HUES64 (cell line): Measurements from ENCODE around the gene LAMA3.

Experiments used
- H3K27ac ChIP-seq: 2 replicates; pipeline ENCODE4 v1.7.0; 2013; ENCODE audit warnings: low read depth, low read length, inconsistent platforms
- H3K27me3 ChIP-seq: 2 replicates; pipeline ENCODE4 v1.6.1; 2013; ENCODE audit warnings: mild to moderate bottlenecking, low read length; ENCODE audit not compliant: insufficient read depth
- H3K36me3 ChIP-seq: 2 replicates; pipeline ENCODE4 v1.6.1; 2013; ENCODE audit warnings: mild to moderate bottlenecking, low read length; ENCODE audit not compliant: insufficient read depth
- H3K4me1 ChIP-seq: 2 replicates; pipeline ENCODE4 v1.6.1; 2013; ENCODE audit warnings: mild to moderate bottlenecking, low read length, moderate library complexity; ENCODE audit not compliant: insufficient read depth
- H3K4me3 ChIP-seq: 2 replicates; pipeline ENCODE4 v1.5.1; 2013; ENCODE audit warnings: mild to moderate bottlenecking, low read length, moderate library complexity
- H3K9ac ChIP-seq: 2 replicates; pipeline ENCODE4 v1.6.1; 2013; ENCODE audit warnings: mild to moderate bottlenecking, low read depth, low read length
- H3K9me3 ChIP-seq: 2 replicates; pipeline ENCODE4 v1.6.1; 2013; ENCODE audit warnings: low read depth, low read length; ENCODE audit not compliant: insufficient read depth
- WGBS: fragments of 150-250, 120-280 bp; methylation state at CpG from one replicate; pipeline ENCODE4 v1.1.7; 2013; ENCODE audit warnings: missing lambda C conversion rate; 5-methylcytosine and 5-hydroxymethylcytosine counted together

Gene LAMA3

GRCh38 chr18:23949863-23950262 is 260.6 kb downstream of the LAMA3 start:
- H3K27ac ChIP-seq, result peak overlapping the region; percentile 29
- H3K4me1 ChIP-seq, result peaks cover 40% of the 10 kb centered on the region
- no peaks in the 10 kb centered on the region for H3K27me3 ChIP-seq
- no peaks in the 10 kb centered on the region for H3K9me3 ChIP-seq
- H3K36me3 ChIP-seq, result no peaks in the 10 kb centered on the region
- no peak overlapping the region; the same call in 1 of the 2 replicates for H3K4me3 ChIP-seq
- peak overlapping the region; percentile 13; the same call in 1 of the 2 replicates for H3K9ac ChIP-seq
- WGBS, result 65% methylated on average over 5 of the region's 5 CpGs

DNA sequence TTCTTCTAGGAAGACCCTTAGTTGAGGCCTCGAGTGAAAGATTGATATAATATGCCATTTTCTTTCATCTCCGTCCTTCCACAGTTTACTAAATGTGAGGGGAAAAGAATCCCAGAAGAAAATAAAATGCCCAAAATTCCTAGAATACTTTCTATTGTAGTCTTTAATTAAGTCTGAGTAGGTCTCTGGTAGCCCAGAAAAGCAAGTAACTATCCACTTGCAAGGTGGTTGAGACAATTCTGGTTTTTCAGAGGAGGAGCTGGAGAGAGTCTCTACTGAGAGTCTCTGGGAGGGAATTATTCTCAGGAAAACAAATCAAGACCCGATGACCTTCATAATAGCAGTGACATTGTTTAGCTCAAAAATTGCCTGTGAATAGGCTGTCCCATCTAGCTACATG is 261.4 kb downstream of the LAMA3 start:
- H3K4me3 ChIP-seq, result no peak overlapping the region
- no peaks in the 10 kb centered on the region for H3K27me3 ChIP-seq
- peaks cover 40% of the 10 kb centered on the region for H3K4me1 ChIP-seq
- peak overlapping the region; percentile 71 for H3K27ac ChIP-seq
- no peaks in the 10 kb centered on the region for H3K9me3 ChIP-seq
- no peaks in the 10 kb centered on the region for H3K36me3 ChIP-seq
- WGBS, result 100% methylated on average over 1 of the region's 3 CpGs
- H3K9ac ChIP-seq, result peak overlapping the region; percentile 18; the same call in 1 of the 2 replicates

- Histone ChIP-seq H3K27ac (peak overlapping the region; percentile 71), H3K9me3 (no peaks in the 10 kb centered on the region), H3K4me1 (peaks cover 40% of the 10 kb centered on the region), H3K9ac (peak overlapping the region; percentile 18; the same call in 1 of the 2 replicates), H3K36me3 (no peaks in the 10 kb centered on the region), H3K27me3 (no peaks in the 10 kb centered on the region), H3K4me3 (no peak overlapping the region)
- 86% methylated on average over 5 of the region's 5 CpGs for WGBS
Measured at GRCh38 chr18:23951206-23951605, 262.0 kb downstream of the LAMA3 start.

GRCh38 chr18:23953984-23954383 is 264.7 kb downstream of the LAMA3 start:
- Histone ChIP-seq H3K36me3 (no peaks in the 10 kb centered on the region), H3K9me3 (no peaks in the 10 kb centered on the region), H3K27ac (no peak overlapping the region), H3K4me1 (peaks cover 38% of the 10 kb centered on the region), H3K27me3 (no peaks in the 10 kb centered on the region), H3K9ac (no peak overlapping the region), H3K4me3 (no peak overlapping the region)
- WGBS, result 92% methylated on average over 2 of the region's 2 CpGs

- Histone ChIP-seq H3K36me3 (no peaks in the 10 kb centered on the region), H3K27ac (no peak overlapping the region), H3K9ac (no peak overlapping the region), H3K4me3 (no peak overlapping the region), H3K4me1 (peaks cover 13% of the 10 kb centered on the region), H3K9me3 (no peaks in the 10 kb centered on the region), H3K27me3 (no peaks in the 10 kb centered on the region)
- 95% methylated on average over 5 of the region's 5 CpGs for WGBS
Measured at GRCh38 chr18:23956483-23956882, 267.2 kb downstream of the LAMA3 start.

DNA sequence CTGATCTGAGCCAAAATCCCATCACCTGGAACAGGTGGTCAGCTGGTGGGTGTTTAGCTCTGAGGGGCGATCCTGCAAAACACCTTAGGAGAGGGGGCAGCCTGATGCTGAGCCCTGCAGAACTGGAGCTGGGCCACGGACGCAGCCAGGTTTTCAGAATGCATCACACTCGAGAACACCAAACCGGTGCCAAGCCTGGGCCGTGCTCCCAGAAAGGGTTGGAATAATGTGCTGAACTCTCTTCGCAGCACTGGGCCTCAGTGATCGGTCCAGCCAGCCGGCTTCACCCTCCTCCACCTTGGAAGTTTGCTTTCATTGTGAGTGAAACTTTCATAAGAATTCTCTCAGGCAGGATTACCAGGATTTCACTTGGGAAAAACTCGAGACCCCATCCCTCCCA is 268.8 kb downstream of the LAMA3 start:
- no peaks in the 10 kb centered on the region for H3K9me3 ChIP-seq
- 90% methylated on average over 9 of the region's 10 CpGs for WGBS
- no peaks in the 10 kb centered on the region; the same call in 1 of the 2 replicates for H3K4me1 ChIP-seq
- H3K9ac ChIP-seq, result no peak overlapping the region
- H3K27ac ChIP-seq, result no peak overlapping the region
- no peaks in the 10 kb centered on the region for H3K27me3 ChIP-seq
- H3K4me3 ChIP-seq, result no peak overlapping the region
- H3K36me3 ChIP-seq, result no peaks in the 10 kb centered on the region

DNA sequence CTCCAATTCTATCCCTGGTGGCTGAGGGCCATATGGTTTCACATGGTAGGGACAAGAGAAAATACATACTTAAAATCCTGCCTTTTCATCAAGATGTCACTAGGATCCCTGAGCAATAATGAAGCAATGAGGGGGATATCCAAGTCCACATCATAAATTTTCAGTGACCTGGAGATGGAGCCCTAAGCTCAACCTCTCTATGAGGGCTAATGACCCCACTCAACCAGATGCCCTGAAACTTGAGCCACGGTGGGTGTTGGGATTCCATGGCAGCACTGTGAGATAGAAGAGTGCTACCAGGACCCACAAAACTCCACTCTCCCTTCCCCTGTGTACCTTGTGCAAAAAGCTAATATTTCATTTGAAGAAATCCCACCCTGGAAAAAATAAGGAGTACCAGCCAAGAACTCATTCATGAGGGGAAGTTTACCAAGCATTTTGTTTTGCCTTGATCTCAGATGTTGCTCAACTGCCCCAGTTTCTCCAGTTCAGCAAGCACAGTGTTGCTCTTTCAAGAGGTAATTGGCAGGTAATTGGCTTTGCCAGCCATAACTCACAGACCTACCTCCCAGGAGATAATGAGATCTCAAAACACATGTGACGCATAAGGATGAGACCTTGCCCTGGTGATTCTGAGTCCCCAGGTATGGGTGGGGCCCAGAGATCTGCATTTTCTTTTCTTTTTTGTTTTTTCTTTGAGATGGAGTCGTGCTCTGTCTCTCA is 274.4 kb downstream of the LAMA3 start:
- 88% methylated on average over 2 of the region's 3 CpGs for WGBS
- Histone ChIP-seq H3K4me3 (no peak overlapping the region), H3K27me3 (no peaks in the 10 kb centered on the region), H3K36me3 (no peaks in the 10 kb centered on the region), H3K4me1 (no peaks in the 10 kb centered on the region), H3K9me3 (no peaks in the 10 kb centered on the region), H3K27ac (no peak overlapping the region), H3K9ac (no peak overlapping the region)

DNA sequence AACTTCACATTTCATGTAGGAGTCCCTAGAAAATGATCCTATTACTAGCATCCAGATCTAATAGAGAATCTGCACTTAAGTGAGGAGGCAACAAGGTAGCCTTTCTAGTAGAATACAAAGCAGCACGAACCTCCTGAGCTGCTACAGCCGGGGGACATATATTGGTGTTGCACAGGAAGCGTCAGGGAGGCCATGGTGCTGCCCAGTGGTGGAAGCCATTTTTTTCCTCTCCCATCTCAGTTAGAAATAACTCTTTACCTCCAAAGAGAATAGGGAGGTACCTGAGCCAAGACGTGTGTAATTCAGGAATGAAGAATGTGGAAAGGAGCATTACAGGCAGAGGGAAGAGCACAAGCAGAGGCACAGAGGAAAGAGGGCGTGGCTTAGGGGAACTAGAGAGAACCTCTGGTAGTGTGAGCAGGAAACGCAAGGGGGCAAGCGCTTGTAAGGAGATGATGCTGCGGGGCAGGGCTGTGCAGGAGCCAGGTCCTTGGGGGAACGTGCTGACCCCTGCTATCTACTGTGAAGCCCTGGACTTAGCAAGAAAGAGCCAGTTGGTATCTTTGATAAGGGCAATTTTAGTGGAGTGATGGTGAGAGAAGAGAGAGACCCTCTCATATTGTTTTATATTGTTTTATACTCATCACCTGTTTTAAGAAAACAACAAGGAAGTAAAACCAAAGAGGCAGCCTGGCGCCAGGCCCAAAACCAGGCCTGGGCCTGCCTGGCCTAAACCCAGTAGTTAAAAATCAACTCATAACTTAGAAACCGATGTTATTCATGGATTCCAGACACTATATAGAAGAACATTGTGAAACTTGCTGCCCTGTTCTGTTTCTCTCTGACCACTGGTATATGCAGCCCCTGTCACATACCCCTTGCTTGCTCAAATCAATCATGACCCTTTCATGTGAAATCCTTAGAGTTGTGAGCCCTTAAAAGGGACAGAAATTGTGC is 275.3 kb downstream of the LAMA3 start:
- Histone ChIP-seq H3K27ac (no peak overlapping the region), H3K9me3 (no peaks in the 10 kb centered on the region), H3K9ac (no peak overlapping the region), H3K4me1 (peaks cover 6% of the 10 kb centered on the region; the same call in 1 of the 2 replicates), H3K27me3 (no peaks in the 10 kb centered on the region), H3K4me3 (no peak overlapping the region), H3K36me3 (no peaks in the 10 kb centered on the region)
- WGBS, result 93% methylated on average over 11 of the region's 11 CpGs

DNA sequence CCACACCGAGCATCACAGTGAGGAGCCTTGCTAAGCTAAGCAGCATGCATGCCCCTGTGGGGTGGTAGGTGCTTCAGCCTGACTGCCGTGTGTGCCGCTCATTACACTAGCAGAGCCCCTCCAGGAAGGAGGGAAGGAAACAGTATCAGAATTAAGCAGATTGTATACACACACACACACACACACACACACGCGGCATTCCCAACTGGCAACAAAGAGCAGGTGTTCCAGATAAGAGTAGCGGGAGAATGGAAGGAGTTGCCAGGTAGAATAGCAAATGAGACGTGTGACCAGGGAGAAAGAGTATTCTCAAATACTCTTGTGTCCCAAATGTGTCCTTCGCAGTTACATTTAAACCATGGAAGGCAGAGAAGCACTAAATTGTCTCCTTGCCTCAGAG is 277.7 kb downstream of the LAMA3 start:
- H3K27ac ChIP-seq, result no peak overlapping the region
- H3K9ac ChIP-seq, result no peak overlapping the region
- H3K4me3 ChIP-seq, result no peak overlapping the region
- peaks cover 9% of the 10 kb centered on the region; the same call in 1 of the 2 replicates for H3K4me1 ChIP-seq
- H3K9me3 ChIP-seq, result no peaks in the 10 kb centered on the region
- 90% methylated on average over 8 of the region's 8 CpGs for WGBS
- no peaks in the 10 kb centered on the region for H3K36me3 ChIP-seq
- no peaks in the 10 kb centered on the region for H3K27me3 ChIP-seq

- Histone ChIP-seq H3K9ac (no peak overlapping the region), H3K4me3 (no peak overlapping the region), H3K27me3 (no peaks in the 10 kb centered on the region), H3K27ac (no peak overlapping the region), H3K9me3 (no peaks in the 10 kb centered on the region), H3K36me3 (no peaks in the 10 kb centered on the region), H3K4me1 (peaks cover 9% of the 10 kb centered on the region; the same call in 1 of the 2 replicates)
- 91% methylated on average over 9 of the region's 9 CpGs for WGBS
Measured at GRCh38 chr18:23967321-23968089, 278.3 kb downstream of the LAMA3 start.
